ENCODE results near the gene MYMX.

- TF ChIP-seq EZH2 (IDR thresholded peaks at IDR 0.05; ENCODE audit: low read length, unreplicated experiment) (no peak), CTCF (conservative IDR thresholded peaks at IDR 0.05; ENCODE audit: low read depth, low read length) (no peak)
Measured at GRCh38 chr6:44261581-44261980, 44.9 kb downstream of the MYMX start.

Measured in PC-3 (cell line).